ENCODE data around the gene SLC22A23. TPM values are rescaled to one million over a fixed set of nuclear protein-coding genes. Genes with fewer than 3 reads are reported as not detected.

The SLC22A23 gene
- total and polyA plus RNA-seq, 5 donors: 2.3 to 6.4 (median 3.2) TPM

DNA sequence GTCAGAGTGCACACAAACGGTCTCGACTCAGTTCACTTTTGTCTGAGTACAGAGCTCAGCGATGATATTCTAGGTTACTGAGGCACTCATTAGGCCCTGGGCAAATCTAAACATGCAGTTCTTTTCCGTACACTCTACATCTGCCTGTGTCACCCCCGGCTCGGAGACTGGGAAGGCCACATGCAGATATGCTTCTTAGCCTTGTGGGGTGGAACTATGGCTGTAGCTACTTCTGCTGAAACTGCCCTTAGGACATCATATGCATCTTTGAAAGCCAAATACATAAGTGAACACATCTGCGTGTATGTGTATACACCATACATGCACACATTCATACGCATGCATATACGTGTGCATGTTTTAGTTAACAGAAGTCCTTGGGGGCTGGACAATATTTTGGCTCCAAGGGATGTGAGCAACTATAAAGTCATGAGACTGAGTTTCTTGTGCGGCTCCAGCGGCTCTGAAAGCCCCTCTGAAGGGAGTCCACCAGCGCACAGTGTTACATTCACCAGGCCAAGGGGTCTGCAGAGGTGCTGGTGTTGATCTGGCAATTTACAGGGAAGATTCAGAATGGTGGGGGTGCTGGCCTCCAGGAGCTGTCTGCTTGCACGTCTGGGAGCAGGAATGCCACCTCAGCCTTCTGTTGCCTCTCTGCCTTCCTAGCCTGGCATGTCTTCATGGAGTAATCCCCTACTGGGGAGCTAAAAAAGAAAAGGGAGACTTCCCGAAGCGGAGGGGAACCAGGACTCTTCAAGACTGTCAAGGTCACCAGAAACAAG is 166.5 kb downstream of the SLC22A23 start:
- intact Hi-C loops (cut with DNase I): no loop called here

GRCh38 chr6:3289664-3290055 is 167.2 kb downstream of the SLC22A23 start:
- DNase-seq (peak in 1 of 3 donors; percentile 36), ATAC-seq (no peak)
- H3K9me3 ChIP-seq (ENCODE audit: control insufficient read depth, low read length): no peaks in the 10 kb centered on the region
- 85% methylated on average over 7 of the region's 7 CpGs for WGBS
- H3K4me3 ChIP-seq (ENCODE audit: low read length): no peak overlapping the region
- peaks cover 3% of the 10 kb centered on the region for H3K4me1 ChIP-seq (ENCODE audit: control insufficient read depth, insufficient read depth, low read length)
- intact Hi-C loops (cut with DNase I): loop anchor here in 1 of 4 donors (10.0 kb wide), 1 partner anchor 165 kb away; the partner anchor contains the start of gene SLC22A23
- H3K27me3 ChIP-seq (ENCODE audit: control insufficient read depth, insufficient read depth): no peaks in the 10 kb centered on the region
- no peak overlapping the region for H3K27ac ChIP-seq (ENCODE audit: low read length)

More for the DNA sequence above, 166.5 kb downstream of the SLC22A23 start:
- WGBS: 92% methylated on average over 15 of the region's 15 CpGs
- Histone ChIP-seq H3K4me1 (ENCODE audit: control insufficient read depth, insufficient read depth, low read length) (peaks cover 3% of the 10 kb centered on the region), H3K27me3 (ENCODE audit: control insufficient read depth, insufficient read depth) (no peaks in the 10 kb centered on the region), H3K4me3 (ENCODE audit: low read length) (no peak overlapping the region), H3K9me3 (ENCODE audit: control insufficient read depth, low read length) (no peaks in the 10 kb centered on the region), H3K27ac (ENCODE audit: low read length) (no peak overlapping the region)
- DNase-seq: peak in 1 of 3 donors; percentile 15
- no peak for ATAC-seq

DNA sequence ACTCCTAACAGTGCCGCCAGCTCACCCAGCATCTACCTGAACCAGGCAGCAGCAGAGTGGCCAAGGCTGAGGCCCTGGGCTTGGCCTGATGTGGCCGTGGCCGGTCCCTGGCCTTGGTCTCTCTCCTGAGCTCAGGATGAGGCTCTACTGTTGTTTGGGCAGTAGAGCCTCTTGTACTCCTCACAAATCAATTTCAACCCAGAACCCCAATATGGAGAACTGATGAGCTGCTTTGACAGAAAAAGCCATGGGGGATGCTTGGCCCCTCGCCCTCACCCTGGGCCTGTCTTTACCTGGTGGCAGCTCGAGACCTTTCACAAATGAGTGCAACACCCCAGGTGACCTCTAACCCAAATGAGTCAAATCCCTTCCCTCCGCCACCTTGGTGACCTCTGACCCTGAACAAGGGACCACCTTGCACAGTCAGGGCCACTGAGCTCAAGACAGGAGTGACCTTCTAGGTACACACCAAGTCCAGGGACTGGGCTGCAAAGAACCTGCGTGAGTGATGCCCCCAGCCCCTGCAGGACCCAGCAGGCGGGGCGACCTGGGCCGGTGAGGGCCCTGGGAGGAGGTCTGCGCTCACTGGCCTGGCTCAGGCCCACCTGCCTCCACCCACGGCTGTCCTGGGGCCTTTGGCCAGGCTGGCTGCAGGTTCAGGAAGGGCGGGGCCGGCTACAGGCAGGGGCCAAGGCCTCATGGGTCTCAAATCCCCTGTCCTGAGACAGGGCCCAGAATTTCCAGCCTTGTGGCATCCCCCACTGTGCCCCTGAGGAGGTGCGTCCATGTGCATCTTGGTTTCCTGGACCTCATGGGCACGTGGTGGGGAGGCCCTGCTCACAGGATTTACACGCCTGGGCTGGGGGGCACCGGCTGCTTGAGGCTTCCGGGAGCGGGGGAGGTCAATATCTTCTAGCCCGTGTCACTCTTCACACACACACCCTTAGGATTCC is 167.9 kb downstream of the SLC22A23 start:
- 87% methylated on average over 21 of the region's 21 CpGs for WGBS
- no peak overlapping the region for H3K4me3 ChIP-seq (ENCODE audit: low read length)
- H3K27ac ChIP-seq (ENCODE audit: low read length): no peak overlapping the region
- intact Hi-C loops (cut with DNase I): loop anchor here in 1 of 4 donors (10.0 kb wide), 1 partner anchor 166 kb away; the partner anchor contains the start of gene SLC22A23
- DNase-seq: peak in 1 of 3 donors; percentile 20
- no peaks in the 10 kb centered on the region for H3K9me3 ChIP-seq (ENCODE audit: control insufficient read depth, low read length)
- peaks cover 3% of the 10 kb centered on the region for H3K4me1 ChIP-seq (ENCODE audit: control insufficient read depth, insufficient read depth, low read length)
- no peaks in the 10 kb centered on the region for H3K27me3 ChIP-seq (ENCODE audit: control insufficient read depth, insufficient read depth)
- no peak for ATAC-seq

DNA sequence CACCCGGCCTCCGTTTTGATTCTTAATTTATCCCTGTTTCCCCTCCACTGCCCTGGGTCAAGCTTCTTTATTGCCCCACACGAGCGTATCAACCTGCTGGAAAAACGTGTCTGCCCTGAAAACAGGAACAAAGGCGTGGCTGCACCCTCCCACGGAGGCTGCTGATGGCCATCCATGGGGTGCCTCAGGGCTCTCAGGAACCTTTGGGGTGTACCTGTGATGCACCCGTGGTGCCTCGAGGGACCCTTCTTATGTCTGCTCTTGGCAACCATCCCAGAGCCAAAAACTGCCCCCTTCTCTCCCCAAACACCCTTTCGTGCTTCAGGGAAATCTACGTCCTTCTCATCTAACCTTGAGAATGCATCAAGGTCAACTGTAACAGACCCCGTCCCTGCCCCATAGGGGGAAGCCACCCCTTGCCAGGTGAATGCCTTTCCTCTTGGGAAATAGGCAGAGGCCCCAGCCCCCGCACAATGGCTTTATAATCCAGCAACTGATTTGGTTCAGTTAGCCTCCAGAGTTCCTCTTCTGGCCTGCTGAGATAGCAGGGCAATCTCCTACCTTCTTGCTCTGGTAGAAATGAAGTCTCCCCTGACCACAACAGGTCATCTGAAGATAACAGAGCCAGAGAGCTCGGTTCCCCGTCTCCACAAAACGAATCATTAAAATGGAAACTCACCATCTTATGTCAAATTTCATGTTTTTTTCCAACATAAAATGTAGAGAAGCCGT is 168.7 kb downstream of the SLC22A23 start:
- DNase-seq (peak in 1 of 3 donors; percentile 23), ATAC-seq (no peak)
- intact Hi-C loops (cut with DNase I): loop anchor here in 1 of 4 donors (10.0 kb wide), 1 partner anchor 167 kb away; the partner anchor contains the start of gene SLC22A23

DNA sequence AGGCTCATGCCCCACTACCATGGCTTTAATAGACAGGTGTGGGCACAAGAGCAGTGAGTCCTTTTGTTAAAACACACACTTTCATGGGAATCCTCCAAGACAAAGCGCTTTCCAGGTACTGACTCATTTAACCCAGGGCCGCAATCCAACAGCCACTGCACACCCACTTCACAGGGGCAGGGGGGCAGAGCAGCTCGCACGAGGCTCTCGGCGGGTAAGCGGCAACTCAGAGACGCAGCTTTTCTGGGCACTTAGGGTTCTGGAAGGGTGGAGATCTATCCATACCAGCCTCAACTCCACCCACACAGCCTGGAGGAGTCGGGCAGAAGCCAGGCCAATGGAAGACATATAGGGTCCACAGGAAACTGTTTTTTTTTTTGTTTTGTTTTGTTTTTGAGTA is 169.5 kb downstream of the SLC22A23 start:
- H3K27ac ChIP-seq (ENCODE audit: low read length): no peak overlapping the region
- intact Hi-C loops (cut with DNase I): loop anchor here in 1 of 4 donors (10.0 kb wide), 1 partner anchor 167 kb away; the partner anchor contains the start of gene SLC22A23
- no peaks in the 10 kb centered on the region for H3K27me3 ChIP-seq (ENCODE audit: control insufficient read depth, insufficient read depth)
- H3K4me3 ChIP-seq (ENCODE audit: low read length): no peak overlapping the region
- 85% methylated on average over 9 of the region's 9 CpGs for WGBS
- peaks cover 3% of the 10 kb centered on the region for H3K4me1 ChIP-seq (ENCODE audit: control insufficient read depth, insufficient read depth, low read length)
- no peak for ATAC-seq
- H3K9me3 ChIP-seq (ENCODE audit: control insufficient read depth, low read length): no peaks in the 10 kb centered on the region
- peak in 2 of 3 donors; percentile 23 to 24 for DNase-seq

More for the DNA sequence above, 168.7 kb downstream of the SLC22A23 start:
- H3K4me1 ChIP-seq (ENCODE audit: control insufficient read depth, insufficient read depth, low read length): peaks cover 3% of the 10 kb centered on the region
- WGBS: 86% methylated on average over 17 of the region's 17 CpGs
- no peak overlapping the region for H3K27ac ChIP-seq (ENCODE audit: low read length)
- H3K9me3 ChIP-seq (ENCODE audit: control insufficient read depth, low read length): no peaks in the 10 kb centered on the region
- H3K27me3 ChIP-seq (ENCODE audit: control insufficient read depth, insufficient read depth): no peaks in the 10 kb centered on the region
- H3K4me3 ChIP-seq (ENCODE audit: low read length): no peak overlapping the region

GRCh38 chr6:3286641-3287171 is 170.1 kb downstream of the SLC22A23 start:
- DNase-seq: peak in 1 of 3 donors; percentile 51
- no peak overlapping the region for H3K27ac ChIP-seq (ENCODE audit: low read length)
- H3K9me3 ChIP-seq (ENCODE audit: control insufficient read depth, low read length): no peaks in the 10 kb centered on the region
- H3K4me1 ChIP-seq (ENCODE audit: control insufficient read depth, insufficient read depth, low read length): no peaks in the 10 kb centered on the region
- 96% methylated on average over 24 of the region's 24 CpGs for WGBS
- no peaks in the 10 kb centered on the region for H3K27me3 ChIP-seq (ENCODE audit: control insufficient read depth, insufficient read depth)
- H3K4me3 ChIP-seq (ENCODE audit: low read length): no peak overlapping the region
- intact Hi-C loops (cut with DNase I): loop anchor here in 1 of 4 donors (10.0 kb wide), 1 partner anchor 168 kb away; the partner anchor contains the start of gene SLC22A23
- no peak for ATAC-seq

GRCh38 chr6:3285732-3286131 is 171.1 kb downstream of the SLC22A23 start:
- WGBS: 91% methylated on average over 14 of the region's 14 CpGs
- no peak overlapping the region for H3K27ac ChIP-seq (ENCODE audit: low read length)
- intact Hi-C loops (cut with DNase I): loop anchor here in 1 of 4 donors (10.0 kb wide), 1 partner anchor 169 kb away; the partner anchor contains the start of gene SLC22A23
- ATAC-seq (no peak), DNase-seq (peak in 1 of 3 donors; percentile 35)
- H3K4me3 ChIP-seq (ENCODE audit: low read length): no peak overlapping the region
- no peaks in the 10 kb centered on the region for H3K27me3 ChIP-seq (ENCODE audit: control insufficient read depth, insufficient read depth)
- no peaks in the 10 kb centered on the region for H3K4me1 ChIP-seq (ENCODE audit: control insufficient read depth, insufficient read depth, low read length)
- H3K9me3 ChIP-seq (ENCODE audit: control insufficient read depth, low read length): no peaks in the 10 kb centered on the region

DNA sequence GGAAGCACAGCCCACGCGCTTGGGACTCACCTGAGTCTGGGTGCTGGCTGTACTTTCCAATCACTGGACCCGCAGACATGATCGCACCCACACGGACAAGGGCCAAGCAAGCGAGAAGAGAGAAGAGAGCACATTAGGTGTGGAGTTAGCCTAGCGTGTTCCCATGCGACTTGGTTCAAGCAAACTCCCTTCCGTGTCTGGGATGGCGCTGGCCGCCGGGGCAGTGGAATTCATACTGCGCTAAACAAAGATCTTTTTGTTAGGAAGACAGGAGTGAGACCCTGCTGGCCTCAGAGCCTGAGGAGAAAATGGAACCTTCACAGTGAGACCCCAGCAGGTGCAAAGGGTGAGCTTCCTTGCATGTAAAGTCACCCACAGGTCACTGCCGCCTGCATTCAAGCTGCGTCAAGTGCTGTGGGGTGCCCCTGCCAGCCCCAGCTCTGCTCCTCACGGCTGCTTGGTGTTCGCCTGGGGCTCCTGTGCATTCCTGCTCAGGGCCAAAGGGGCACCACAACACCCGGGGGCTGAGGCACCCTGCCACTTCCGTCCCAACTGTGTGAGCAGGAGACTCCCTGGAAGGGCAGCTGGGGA is 171.7 kb downstream of the SLC22A23 start:
- intact Hi-C loops (cut with DNase I): loop anchor here in 1 of 4 donors (10.0 kb wide), 1 partner anchor 170 kb away; the partner anchor contains the start of gene SLC22A23
- no peaks in the 10 kb centered on the region for H3K9me3 ChIP-seq (ENCODE audit: control insufficient read depth, low read length)
- 90% methylated on average over 19 of the region's 19 CpGs for WGBS

DNA sequence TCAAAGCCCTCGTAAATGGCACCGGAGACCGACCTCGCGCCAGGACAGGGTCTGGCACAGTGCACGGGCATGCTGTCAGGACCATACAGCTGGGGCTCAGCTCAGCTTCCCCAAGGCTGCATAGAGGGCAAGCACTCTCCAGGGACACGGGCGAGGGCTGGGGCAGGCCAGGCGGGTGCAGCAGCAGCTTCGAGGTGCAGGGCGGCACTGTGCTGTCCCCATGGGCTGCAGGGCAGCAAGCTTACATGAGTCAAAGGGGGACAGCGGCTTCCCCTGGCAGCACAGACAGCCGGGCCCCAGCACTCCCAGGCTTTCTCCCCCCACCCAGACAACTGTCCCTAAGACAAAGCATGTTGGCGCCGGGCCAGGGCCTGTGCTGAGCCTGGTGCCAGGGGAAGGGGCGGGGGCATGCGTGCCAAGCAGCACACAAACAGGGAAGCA is 172.4 kb downstream of the SLC22A23 start:
- intact Hi-C loops (cut with DNase I): loop anchor here in 2 of 4 donors (5.0 to 10.0 kb wide), 3 partner anchors 170 to 448 kb away; partner anchors contain the start of gene SLC22A23 (in 2 of the 2)
- no peaks in the 10 kb centered on the region for H3K4me1 ChIP-seq (ENCODE audit: control insufficient read depth, insufficient read depth, low read length)
- no peaks in the 10 kb centered on the region for H3K9me3 ChIP-seq (ENCODE audit: control insufficient read depth, low read length)
- no peak overlapping the region for H3K4me3 ChIP-seq (ENCODE audit: low read length)
- WGBS: 83% methylated on average over 17 of the region's 17 CpGs
- ATAC-seq: no peak
- no peaks in the 10 kb centered on the region for H3K27me3 ChIP-seq (ENCODE audit: control insufficient read depth, insufficient read depth)
- peak in 2 of 3 donors; percentile 66 to 75 for DNase-seq
- no peak overlapping the region for H3K27ac ChIP-seq (ENCODE audit: low read length)

More for the DNA sequence above, 171.7 kb downstream of the SLC22A23 start:
- DNase-seq: peak in 2 of 3 donors; percentile 34 to 37
- ATAC-seq: no peak
- Histone ChIP-seq H3K27ac (ENCODE audit: low read length) (no peak overlapping the region), H3K27me3 (ENCODE audit: control insufficient read depth, insufficient read depth) (no peaks in the 10 kb centered on the region), H3K4me3 (ENCODE audit: low read length) (no peak overlapping the region), H3K4me1 (ENCODE audit: control insufficient read depth, insufficient read depth, low read length) (no peaks in the 10 kb centered on the region)

Data from right cardiac atrium (tissue), 5 donors.